GM19238 (cell line): ENCODE results near the gene NFATC3.

ENCODE experiments used
- DNase-seq: peaks from one replicate; pipeline ENCODE4 v3.0.0; 2011; ENCODE audit warnings: low spot score; ENCODE audit not compliant: insufficient read length

The NFATC3 gene

DNA sequence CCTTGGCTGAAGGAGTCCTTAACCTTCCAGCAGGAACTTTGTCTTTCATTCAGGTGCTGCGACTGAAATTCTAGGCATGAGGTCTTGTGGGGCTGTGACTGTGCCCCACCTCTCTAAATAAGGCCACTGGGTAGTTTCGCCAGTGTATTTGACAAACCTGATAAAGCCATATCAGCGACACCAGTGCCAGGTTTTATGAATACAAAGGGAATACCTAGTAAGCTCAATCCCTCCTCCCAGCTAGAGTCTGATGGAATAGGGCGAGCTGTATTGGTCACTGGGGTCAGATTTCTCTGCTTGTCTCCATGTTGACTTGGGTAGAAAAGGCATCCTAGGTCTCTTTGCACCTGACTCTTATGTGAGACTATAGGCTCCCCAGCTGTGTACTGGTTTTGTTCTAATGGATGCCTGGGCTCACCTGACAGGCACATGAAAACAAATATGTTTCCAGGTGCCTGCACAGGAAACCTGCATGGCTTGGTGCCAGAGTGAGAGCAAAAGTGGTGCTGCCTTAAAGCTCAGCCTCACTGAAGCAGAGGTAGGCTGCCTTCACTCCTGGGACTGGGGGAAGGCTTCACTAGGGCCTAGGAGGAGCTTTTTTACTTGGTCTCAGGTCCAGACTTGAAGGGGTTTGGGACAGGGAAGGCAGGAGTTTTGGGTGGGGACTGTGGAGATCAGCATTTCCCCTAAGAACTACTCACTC, 187.5 kb downstream of the NFATC3 start:
- no peak for DNase-seq

- DNase-seq, result no peak
Observed at GRCh38 chr16:68273459-68273858, 188.3 kb downstream of the NFATC3 start.

DNA sequence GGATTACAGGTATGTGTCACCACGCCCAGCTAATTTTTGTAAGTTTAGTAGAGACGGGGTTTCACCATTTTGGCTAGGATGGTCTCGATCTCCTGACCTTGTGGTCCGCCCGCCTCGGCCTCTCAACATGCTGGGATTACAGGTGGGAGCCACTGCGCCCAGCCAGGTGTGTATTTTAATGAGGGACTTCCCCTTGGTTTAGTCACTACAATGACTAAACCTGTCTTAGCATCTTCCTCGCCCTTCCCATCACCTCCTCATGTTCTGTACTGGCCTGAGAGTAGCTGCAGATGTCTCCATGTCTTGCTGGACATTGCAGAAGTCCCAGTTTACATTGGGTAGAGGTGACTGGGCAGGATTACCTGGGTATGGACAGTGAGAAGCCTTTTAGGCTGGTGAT, 188.7 kb downstream of the NFATC3 start:
- DNase-seq, result no peak

- DNase-seq, result no peak
Observed at GRCh38 chr16:68274441-68274840, 189.3 kb downstream of the NFATC3 start.

DNA sequence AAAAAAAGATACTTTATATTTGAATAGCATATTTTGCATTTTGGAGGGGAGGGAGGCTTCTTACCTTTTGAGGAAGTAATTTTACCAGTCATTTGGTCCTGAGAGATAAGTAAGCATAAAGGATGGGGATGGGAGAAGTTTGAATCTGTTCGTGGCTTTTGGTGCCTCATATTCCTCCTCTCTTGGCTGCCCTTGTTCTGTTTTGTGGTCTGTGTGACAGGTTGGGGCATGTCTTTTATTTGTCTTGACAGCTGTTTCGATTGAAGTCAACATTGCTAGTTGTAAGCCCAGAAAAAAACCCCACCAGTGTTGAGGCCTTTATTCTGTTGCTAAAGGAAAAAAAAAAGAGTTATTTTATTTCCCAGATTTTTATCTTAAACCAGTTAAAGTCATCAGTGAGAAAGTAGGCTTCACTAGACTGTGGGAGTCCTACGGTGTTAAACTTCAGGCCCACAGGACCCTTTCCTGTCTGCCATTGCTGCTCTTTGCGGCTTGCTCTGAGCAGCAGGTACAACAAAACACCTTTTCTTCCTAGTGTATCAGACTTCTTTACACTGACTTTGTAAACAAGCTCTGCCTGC, 190.5 kb downstream of the NFATC3 start:
- no peak for DNase-seq

- no peak for DNase-seq
Observed at GRCh38 chr16:68276223-68276622, 191.1 kb downstream of the NFATC3 start.
